HG03196 (cell line): ENCODE measurements around the gene HNRNPH2.

Source experiments
- ATAC-seq: cut with Tn5 transposase; IDR thresholded peaks from one replicate; pipeline ENCODE4 v1.9.1; 2021; ENCODE audit not compliant: unreplicated experiment

HNRNPH2 gene

GRCh38 chrX:101452056-101452455, 44.0 kb downstream of the HNRNPH2 start:
- no peak for ATAC-seq

GRCh38 chrX:101460669-101461068, 52.6 kb downstream of the HNRNPH2 start:
- no peak for ATAC-seq

GRCh38 chrX:101462892-101463291, 54.9 kb downstream of the HNRNPH2 start:
- no peak for ATAC-seq
